ENCODE results near the gene DAP.

DAP gene

DNA sequence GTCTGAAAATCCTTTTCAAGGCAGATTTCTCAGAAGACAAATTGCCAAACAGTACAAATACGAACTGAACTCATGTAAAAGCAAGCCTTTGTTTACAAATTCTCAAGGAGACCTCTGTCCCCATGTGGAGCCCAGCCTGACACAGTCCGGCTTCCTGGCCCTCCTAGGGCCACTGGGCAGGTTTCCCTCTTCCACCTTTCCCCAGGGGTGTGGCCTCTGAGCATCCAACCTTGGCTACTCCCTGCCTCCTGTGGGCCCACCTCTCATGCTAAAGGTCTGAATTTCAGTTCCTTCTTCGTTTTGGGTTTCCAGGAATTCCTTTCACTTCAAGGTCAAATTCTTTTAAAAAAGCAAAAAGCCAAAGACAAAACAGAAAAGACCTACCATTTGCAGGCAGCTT, 10.1 kb downstream of the DAP start:
- Histone ChIP-seq H3K36me3 (ENCODE audit: control insufficient read depth in 5 of 5, insufficient read depth in 5 of 5, low read length in 5 of 5) (peaks cover 3 to 45% (median 32%) of the 10 kb centered on the region in 5 donors), H3K27ac (ENCODE audit: low read depth, low read length) (no peak overlapping the region), H3K4me3 (ENCODE audit: low read depth in 1 of 5, low read length in 5 of 5) (no peak overlapping the region), H3K27me3 (ENCODE audit: control insufficient read depth in 5 of 5, insufficient read depth in 4 of 5, low read length in 5 of 5) (no peaks in the 10 kb centered on the region), H3K9ac (ENCODE audit: low read length in 5 of 5) (no peak overlapping the region), H3K9me3 (ENCODE audit: control insufficient read depth in 5 of 5, low read length in 5 of 5) (peaks cover 0 to 6% (median 0%) of the 10 kb centered on the region in 5 donors), H3K4me1 (ENCODE audit: control insufficient read depth in 5 of 5, insufficient read depth in 5 of 5, low read length in 5 of 5) (peaks cover 0 to 3% (median 0%) of the 10 kb centered on the region in 5 donors)

DNA sequence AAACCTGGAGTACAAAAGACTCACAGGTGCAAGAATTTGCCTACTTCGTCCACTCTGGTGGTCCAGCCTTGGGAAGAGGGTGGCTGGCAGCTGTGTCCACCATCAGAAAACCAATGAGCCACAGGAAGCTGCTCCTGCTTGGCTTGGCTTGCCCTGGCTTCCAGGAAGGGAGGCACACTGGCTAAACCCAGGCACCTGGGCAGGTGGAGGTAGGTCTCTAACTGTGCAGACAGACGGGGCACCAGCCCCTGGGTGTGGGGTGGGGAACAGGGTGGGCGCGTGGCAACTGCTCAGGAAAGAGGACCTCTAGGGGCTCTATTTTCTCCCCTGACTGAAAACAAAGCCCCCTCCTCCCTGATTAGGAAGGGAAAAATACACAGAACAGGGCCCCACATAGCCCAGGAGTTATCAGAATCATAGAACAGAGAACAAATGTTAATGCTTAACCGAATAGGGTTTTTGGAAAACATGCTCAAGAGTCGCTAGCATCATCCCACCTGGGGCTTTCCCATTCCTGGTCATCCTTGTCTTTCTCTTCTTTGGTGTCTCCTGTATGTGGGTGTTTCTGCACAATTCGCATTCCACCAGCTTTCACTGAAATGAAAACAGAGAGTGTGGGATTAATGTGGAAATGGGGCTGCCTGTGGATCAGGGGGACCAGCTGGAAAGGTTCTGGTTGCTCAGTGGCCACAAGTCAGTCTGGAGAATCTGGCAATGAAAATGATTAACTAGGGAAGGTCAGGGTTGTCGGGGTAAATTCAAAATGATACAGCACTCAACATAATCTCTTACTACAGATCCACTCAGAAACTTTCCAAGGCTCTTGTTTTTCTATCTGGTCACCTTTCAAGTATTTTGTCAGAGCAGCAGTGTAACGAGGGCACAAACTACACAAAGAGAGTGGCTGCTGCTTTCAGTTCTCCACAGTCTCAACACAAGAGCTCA, 13.1 kb downstream of the DAP start:
- Histone ChIP-seq H3K9ac (ENCODE audit: low read length in 5 of 5) (no peak overlapping the region), H3K4me1 (ENCODE audit: control insufficient read depth in 5 of 5, insufficient read depth in 5 of 5, low read length in 5 of 5) (peaks cover 0 to 3% (median 0%) of the 10 kb centered on the region in 5 donors), H3K36me3 (ENCODE audit: control insufficient read depth in 5 of 5, insufficient read depth in 5 of 5, low read length in 5 of 5) (peaks cover 6 to 50% (median 34%) of the 10 kb centered on the region in 5 donors), H3K9me3 (ENCODE audit: control insufficient read depth in 5 of 5, low read length in 5 of 5) (no peaks in the 10 kb centered on the region), H3K27ac (ENCODE audit: low read depth, low read length) (no peak overlapping the region), H3K27me3 (ENCODE audit: control insufficient read depth in 5 of 5, insufficient read depth in 4 of 5, low read length in 5 of 5) (no peaks in the 10 kb centered on the region), H3K4me3 (ENCODE audit: low read depth in 1 of 5, low read length in 5 of 5) (no peak overlapping the region)

DNA sequence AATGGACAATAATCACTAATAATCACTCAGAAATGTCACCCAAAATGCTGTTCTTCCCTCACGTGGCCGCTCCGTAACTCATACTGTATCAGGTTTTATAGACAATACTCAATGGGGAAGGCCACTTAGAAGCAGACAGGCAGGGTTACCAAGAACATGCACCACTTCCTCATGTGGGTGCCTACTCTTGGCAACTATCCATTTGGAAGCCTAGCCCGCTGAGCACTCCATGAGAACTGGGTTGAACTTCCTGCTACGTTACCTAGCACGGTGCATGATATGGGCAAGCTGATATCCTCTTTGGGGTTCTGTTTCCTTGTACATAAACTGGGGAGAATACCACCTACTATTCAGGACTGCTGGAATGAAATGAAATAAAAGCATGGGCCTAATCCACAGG, 14.3 kb downstream of the DAP start:
- no peak overlapping the region for H3K9ac ChIP-seq (ENCODE audit: low read length in 5 of 5)
- H3K27ac ChIP-seq (ENCODE audit: low read depth, low read length): no peak overlapping the region
- H3K36me3 ChIP-seq (ENCODE audit: control insufficient read depth in 5 of 5, insufficient read depth in 5 of 5, low read length in 5 of 5): peaks cover 6 to 45% (median 29%) of the 10 kb centered on the region in 5 donors
- H3K9me3 ChIP-seq (ENCODE audit: control insufficient read depth in 5 of 5, low read length in 5 of 5): no peaks in the 10 kb centered on the region
- no peak overlapping the region for H3K4me3 ChIP-seq (ENCODE audit: low read depth in 1 of 5, low read length in 5 of 5)
- peaks cover 0 to 3% (median 0%) of the 10 kb centered on the region in 5 donors for H3K4me1 ChIP-seq (ENCODE audit: control insufficient read depth in 5 of 5, insufficient read depth in 5 of 5, low read length in 5 of 5)
- H3K27me3 ChIP-seq (ENCODE audit: control insufficient read depth in 5 of 5, insufficient read depth in 4 of 5, low read length in 5 of 5): no peaks in the 10 kb centered on the region

DNA sequence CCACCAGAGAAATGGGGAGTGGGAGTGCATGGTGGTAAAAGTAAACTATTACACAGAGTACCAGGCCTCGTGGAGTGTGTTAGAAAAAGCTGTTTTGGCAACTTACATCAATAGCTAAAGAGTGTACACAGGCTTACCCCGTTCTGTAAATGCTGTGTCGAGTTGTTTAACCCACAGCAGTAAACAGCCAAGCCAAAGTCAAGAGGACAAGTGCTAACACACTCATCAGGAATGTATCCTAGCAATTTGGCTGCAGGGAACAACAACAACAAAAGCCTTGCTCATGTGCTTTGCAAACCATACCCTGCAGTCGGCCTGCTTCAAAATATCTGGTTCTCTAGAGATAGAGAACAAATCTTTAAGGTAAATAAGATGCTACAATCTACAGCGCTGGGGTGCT, 15.9 kb downstream of the DAP start:
- H3K36me3 ChIP-seq (ENCODE audit: control insufficient read depth in 5 of 5, insufficient read depth in 5 of 5, low read length in 5 of 5): peaks cover 10 to 43% (median 33%) of the 10 kb centered on the region in 5 donors
- H3K27me3 ChIP-seq (ENCODE audit: control insufficient read depth in 5 of 5, insufficient read depth in 4 of 5, low read length in 5 of 5): no peaks in the 10 kb centered on the region
- H3K27ac ChIP-seq (ENCODE audit: low read depth, low read length): no peak overlapping the region
- peaks cover 0 to 2% (median 2%) of the 10 kb centered on the region in 5 donors for H3K9me3 ChIP-seq (ENCODE audit: control insufficient read depth in 5 of 5, low read length in 5 of 5)
- no peak overlapping the region for H3K9ac ChIP-seq (ENCODE audit: low read length in 5 of 5)
- H3K4me1 ChIP-seq (ENCODE audit: control insufficient read depth in 5 of 5, insufficient read depth in 5 of 5, low read length in 5 of 5): peaks cover 0 to 3% (median 0%) of the 10 kb centered on the region in 5 donors
- no peak overlapping the region for H3K4me3 ChIP-seq (ENCODE audit: low read depth in 1 of 5, low read length in 5 of 5)

DNA sequence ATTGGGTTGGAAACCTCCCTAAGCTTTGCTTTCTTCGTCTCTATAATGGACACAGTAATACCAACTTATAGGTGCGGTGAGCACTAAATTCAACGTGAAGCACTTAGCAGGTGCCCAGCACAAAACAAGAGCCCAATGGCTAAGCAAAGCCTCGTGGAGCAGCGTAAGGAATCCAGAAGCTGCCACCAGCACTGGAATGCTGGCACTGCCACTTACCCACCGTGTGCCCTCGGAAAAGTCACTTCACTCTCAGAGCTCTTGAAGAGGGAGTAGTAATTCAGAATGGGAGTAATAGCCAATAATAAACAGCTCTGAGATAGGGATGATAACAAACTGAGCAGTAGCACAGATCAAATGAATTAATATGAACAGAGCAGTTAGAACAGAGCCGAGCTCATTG, 16.4 kb downstream of the DAP start:
- Histone ChIP-seq H3K9me3 (ENCODE audit: control insufficient read depth in 5 of 5, low read length in 5 of 5) (peaks cover 0 to 3% (median 2%) of the 10 kb centered on the region in 5 donors), H3K9ac (ENCODE audit: low read length in 5 of 5) (no peak overlapping the region), H3K27me3 (ENCODE audit: control insufficient read depth in 5 of 5, insufficient read depth in 4 of 5, low read length in 5 of 5) (no peaks in the 10 kb centered on the region), H3K27ac (ENCODE audit: low read depth, low read length) (no peak overlapping the region), H3K4me1 (ENCODE audit: control insufficient read depth in 5 of 5, insufficient read depth in 5 of 5, low read length in 5 of 5) (peaks cover 0 to 3% (median 0%) of the 10 kb centered on the region in 5 donors), H3K36me3 (ENCODE audit: control insufficient read depth in 5 of 5, insufficient read depth in 5 of 5, low read length in 5 of 5) (peaks cover 10 to 39% (median 33%) of the 10 kb centered on the region in 5 donors), H3K4me3 (ENCODE audit: low read depth in 1 of 5, low read length in 5 of 5) (no peak overlapping the region)

DNA sequence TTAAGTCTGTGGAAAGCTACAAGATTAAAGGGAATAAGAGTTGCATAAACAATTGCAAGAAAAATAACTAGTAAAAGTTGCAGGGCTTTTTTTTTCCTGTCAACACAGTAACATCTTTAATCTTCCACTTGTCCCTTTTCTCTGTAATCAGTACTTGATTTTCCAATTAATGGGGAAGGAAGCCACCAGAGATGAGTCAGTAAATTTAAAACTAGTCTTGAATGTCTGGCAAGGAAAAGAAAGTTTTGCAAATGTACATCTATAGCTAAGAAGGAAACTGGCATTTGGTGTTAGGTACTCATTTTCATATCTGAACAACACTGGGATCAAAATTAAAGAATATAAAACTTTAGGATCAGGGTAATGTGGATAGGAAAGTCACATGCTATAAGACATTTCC, 17.1 kb downstream of the DAP start:
- H3K4me1 ChIP-seq (ENCODE audit: control insufficient read depth in 5 of 5, insufficient read depth in 5 of 5, low read length in 5 of 5): peaks cover 0 to 3% (median 0%) of the 10 kb centered on the region in 5 donors
- H3K9me3 ChIP-seq (ENCODE audit: control insufficient read depth in 5 of 5, low read length in 5 of 5): peaks cover 0 to 3% (median 2%) of the 10 kb centered on the region in 5 donors
- H3K27me3 ChIP-seq (ENCODE audit: control insufficient read depth in 5 of 5, insufficient read depth in 4 of 5, low read length in 5 of 5): no peaks in the 10 kb centered on the region
- H3K9ac ChIP-seq (ENCODE audit: low read length in 5 of 5): no peak overlapping the region
- H3K27ac ChIP-seq (ENCODE audit: low read depth, low read length): no peak overlapping the region
- no peak overlapping the region for H3K4me3 ChIP-seq (ENCODE audit: low read depth in 1 of 5, low read length in 5 of 5)
- H3K36me3 ChIP-seq (ENCODE audit: control insufficient read depth in 5 of 5, insufficient read depth in 5 of 5, low read length in 5 of 5): peaks cover 10 to 38% (median 31%) of the 10 kb centered on the region in 5 donors

DNA sequence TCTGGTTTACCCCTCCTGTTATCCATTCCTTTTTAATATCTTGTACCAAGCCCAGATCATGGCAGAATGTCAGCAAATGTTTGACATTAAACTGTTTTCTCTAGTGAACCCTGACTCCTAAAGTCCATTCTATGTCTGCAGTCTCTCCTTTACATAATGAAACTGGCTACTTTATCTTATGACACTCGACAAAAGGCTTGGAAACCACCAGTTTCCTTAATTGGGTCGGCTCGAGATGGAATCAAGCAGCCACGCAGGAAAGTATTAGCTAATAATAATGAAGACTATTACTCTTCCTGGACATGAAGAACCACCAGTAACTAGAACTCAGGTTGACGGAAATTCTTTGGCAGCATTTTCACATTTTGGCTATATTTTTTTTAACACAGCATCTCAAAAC, 17.5 kb downstream of the DAP start:
- Histone ChIP-seq H3K9me3 (ENCODE audit: control insufficient read depth in 5 of 5, low read length in 5 of 5) (peaks cover 0 to 3% (median 2%) of the 10 kb centered on the region in 5 donors), H3K27ac (ENCODE audit: low read depth, low read length) (no peak overlapping the region), H3K4me3 (ENCODE audit: low read depth in 1 of 5, low read length in 5 of 5) (no peak overlapping the region), H3K4me1 (ENCODE audit: control insufficient read depth in 5 of 5, insufficient read depth in 5 of 5, low read length in 5 of 5) (peaks cover 0 to 3% (median 0%) of the 10 kb centered on the region in 5 donors), H3K36me3 (ENCODE audit: control insufficient read depth in 5 of 5, insufficient read depth in 5 of 5, low read length in 5 of 5) (peaks cover 10 to 38% (median 31%) of the 10 kb centered on the region in 5 donors), H3K27me3 (ENCODE audit: control insufficient read depth in 5 of 5, insufficient read depth in 4 of 5, low read length in 5 of 5) (no peaks in the 10 kb centered on the region), H3K9ac (ENCODE audit: low read length in 5 of 5) (no peak overlapping the region)

DNA sequence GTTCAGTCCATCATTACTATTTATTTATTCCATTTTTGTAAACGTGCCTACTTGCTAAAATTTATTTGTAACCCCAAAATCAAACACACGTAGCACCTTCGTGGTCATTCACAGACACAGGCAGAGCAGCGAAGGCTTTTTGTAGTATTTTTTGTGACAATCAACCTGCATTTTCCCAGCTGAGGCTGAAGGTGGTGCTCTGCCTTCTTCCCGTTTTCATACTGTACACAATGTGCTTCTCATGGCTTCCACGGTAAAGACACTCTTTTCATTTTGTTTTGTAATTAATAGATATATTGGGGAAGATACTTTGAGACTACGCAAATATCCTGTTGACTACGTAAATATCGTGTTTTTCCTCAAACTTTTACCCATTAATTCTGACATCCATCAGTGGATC, 19.4 kb downstream of the DAP start:
- Histone ChIP-seq H3K9me3 (ENCODE audit: control insufficient read depth in 5 of 5, low read length in 5 of 5) (peaks cover 0 to 3% (median 2%) of the 10 kb centered on the region in 5 donors), H3K9ac (ENCODE audit: low read length in 5 of 5) (no peak overlapping the region), H3K36me3 (ENCODE audit: control insufficient read depth in 5 of 5, insufficient read depth in 5 of 5, low read length in 5 of 5) (peaks cover 6 to 23% (median 18%) of the 10 kb centered on the region in 5 donors), H3K4me1 (ENCODE audit: control insufficient read depth in 5 of 5, insufficient read depth in 5 of 5, low read length in 5 of 5) (no peaks in the 10 kb centered on the region), H3K4me3 (ENCODE audit: low read depth in 1 of 5, low read length in 5 of 5) (no peak overlapping the region), H3K27me3 (ENCODE audit: control insufficient read depth in 5 of 5, insufficient read depth in 4 of 5, low read length in 5 of 5) (no peaks in the 10 kb centered on the region), H3K27ac (ENCODE audit: low read depth, low read length) (no peak overlapping the region)

DNA sequence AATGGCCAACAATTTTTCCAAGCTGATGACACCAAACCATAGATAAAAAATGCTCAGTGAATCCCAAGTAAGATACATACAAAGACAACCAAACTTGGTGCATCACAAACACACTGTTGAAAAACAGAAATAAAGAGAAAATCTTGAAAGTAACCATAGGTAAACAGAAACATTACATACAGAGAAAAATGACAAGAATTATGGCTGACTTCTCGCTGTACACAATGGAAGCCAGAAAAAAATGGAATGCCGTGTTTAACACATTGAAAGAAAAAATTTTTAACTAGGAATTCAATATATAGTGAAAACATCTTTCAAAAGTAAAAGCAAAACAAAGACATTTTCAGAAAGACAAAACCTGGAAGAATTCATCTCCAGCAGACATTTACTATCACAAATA, 20.6 kb downstream of the DAP start:
- no peaks in the 10 kb centered on the region for H3K4me1 ChIP-seq (ENCODE audit: control insufficient read depth in 5 of 5, insufficient read depth in 5 of 5, low read length in 5 of 5)
- no peak overlapping the region for H3K9ac ChIP-seq (ENCODE audit: low read length in 5 of 5)
- no peak overlapping the region for H3K27ac ChIP-seq (ENCODE audit: low read depth, low read length)
- no peak overlapping the region for H3K4me3 ChIP-seq (ENCODE audit: low read depth in 1 of 5, low read length in 5 of 5)
- H3K36me3 ChIP-seq (ENCODE audit: control insufficient read depth in 5 of 5, insufficient read depth in 5 of 5, low read length in 5 of 5): peaks cover 4 to 25% (median 13%) of the 10 kb centered on the region in 5 donors
- no peaks in the 10 kb centered on the region for H3K27me3 ChIP-seq (ENCODE audit: control insufficient read depth in 5 of 5, insufficient read depth in 4 of 5, low read length in 5 of 5)
- H3K9me3 ChIP-seq (ENCODE audit: control insufficient read depth in 5 of 5, low read length in 5 of 5): peaks cover 0 to 3% (median 2%) of the 10 kb centered on the region in 5 donors

DNA sequence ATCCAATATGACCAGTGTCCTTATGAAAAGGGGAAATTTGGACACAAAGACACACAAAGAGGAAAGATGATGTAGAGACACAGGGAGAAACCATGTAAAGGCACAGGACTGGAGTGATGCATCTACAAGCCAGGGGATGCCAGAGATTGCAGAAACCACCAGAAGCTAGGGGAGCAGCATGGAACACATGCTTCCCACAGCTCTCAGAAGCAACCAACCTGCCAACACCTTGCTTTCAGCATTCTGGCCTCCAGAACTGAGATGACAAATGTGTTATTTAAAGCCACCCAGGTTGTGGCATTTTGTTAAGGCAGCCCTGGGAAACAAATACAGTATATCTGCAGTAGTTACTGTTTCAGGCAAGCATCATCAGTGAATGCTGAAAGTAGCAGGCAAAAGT, 23.2 kb downstream of the DAP start:
- H3K27ac ChIP-seq (ENCODE audit: low read depth, low read length): no peak overlapping the region

More for the DNA sequence above, 23.2 kb downstream of the DAP start:
- Histone ChIP-seq H3K27me3 (ENCODE audit: control insufficient read depth in 5 of 5, insufficient read depth in 4 of 5, low read length in 5 of 5) (no peaks in the 10 kb centered on the region), H3K9me3 (ENCODE audit: control insufficient read depth in 5 of 5, low read length in 5 of 5) (peaks cover 0 to 3% (median 2%) of the 10 kb centered on the region in 5 donors), H3K36me3 (ENCODE audit: control insufficient read depth in 5 of 5, insufficient read depth in 5 of 5, low read length in 5 of 5) (peaks cover 0 to 11% (median 6%) of the 10 kb centered on the region in 5 donors), H3K4me3 (ENCODE audit: low read depth in 1 of 5, low read length in 5 of 5) (no peak overlapping the region), H3K9ac (ENCODE audit: low read length in 5 of 5) (no peak overlapping the region), H3K4me1 (ENCODE audit: control insufficient read depth in 5 of 5, insufficient read depth in 5 of 5, low read length in 5 of 5) (no peaks in the 10 kb centered on the region)
